HG02970 (cell line): ENCODE data around the gene RARA.
"Not testable (repeated sequence)": the region's sequence is repeated elsewhere in the genome, so short reads cannot be mapped to it uniquely, and the experiment has no call there.

Experiments used
- ATAC-seq: cut with Tn5 transposase; IDR thresholded peaks from one replicate; pipeline ENCODE4 v1.9.1; 2021; ENCODE audit warnings: mild to moderate bottlenecking, moderate library complexity, moderate number of reproducible peaks; ENCODE audit not compliant: unreplicated experiment, low FRiP score

The RARA gene

DNA sequence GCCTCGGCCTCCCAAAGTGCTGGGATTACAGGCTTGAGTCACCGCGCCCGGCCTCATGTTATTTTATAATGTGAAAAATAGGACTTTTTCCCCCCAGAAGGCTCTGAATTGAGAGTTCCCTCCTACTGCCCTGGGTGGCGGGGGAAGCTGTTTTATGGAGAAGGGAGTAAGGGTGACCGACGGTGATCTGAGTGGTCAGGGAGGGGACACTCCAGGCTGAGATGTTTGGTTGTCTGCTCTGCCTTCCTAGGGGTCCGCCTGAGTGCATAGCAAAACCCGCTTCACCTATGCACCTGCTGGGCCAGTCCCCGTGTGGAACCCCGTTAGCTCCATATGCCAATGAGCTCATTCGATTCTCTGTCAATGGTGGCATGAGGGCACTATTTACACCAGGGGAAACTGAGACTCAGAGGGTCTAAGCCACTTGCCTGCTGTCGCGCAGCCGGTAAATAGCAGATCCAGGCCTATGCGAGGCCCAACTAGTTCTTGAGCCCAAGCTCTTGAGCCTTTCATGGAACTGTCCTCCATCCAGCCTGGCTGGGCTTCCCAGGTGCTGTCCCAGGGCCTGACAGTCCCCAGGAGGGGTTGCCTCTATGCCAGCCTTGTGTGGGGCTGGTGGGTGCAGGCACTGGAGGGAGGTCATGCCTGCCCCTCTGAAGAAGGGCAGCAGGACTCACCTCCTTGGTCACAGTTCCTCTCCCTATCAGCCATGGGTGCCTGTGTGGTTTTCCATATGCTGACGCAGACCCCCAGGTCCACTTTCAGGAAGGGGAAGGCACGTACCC lies 57.3 kb downstream of the RARA start:
- no peak for ATAC-seq

DNA sequence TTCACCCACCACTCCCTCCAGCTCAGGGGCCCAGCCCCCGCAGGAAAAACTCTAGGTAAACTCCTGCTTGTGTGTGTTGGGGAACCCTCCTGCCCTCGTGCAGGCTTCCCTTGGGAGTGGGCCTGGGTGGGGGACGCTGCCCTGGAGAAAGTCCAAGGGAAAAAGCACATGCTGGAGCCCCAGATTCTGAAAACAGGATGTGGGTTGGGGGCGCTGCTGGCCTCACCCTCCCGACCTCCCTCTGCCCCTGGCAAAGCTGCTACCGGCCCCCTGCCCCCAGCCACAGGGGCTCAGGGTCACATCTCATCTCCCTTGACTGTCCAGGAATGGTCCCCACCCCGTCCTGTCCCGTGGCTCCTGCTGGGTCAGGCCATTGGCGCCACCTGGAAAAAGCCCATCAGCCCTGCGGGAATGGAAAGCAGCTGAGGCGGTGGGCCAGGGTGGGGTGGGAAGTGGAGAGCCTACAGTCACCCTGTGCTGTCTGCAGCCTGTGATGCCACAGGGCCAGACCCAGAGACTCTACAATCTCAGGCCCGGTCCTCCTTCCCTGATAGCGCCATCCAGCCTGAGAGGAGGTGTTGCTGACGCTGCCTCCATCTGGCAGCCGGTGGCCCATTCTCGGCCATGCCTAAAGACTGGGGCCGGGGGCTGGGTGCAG lies 58.0 kb downstream of the RARA start:
- no peak for ATAC-seq

DNA sequence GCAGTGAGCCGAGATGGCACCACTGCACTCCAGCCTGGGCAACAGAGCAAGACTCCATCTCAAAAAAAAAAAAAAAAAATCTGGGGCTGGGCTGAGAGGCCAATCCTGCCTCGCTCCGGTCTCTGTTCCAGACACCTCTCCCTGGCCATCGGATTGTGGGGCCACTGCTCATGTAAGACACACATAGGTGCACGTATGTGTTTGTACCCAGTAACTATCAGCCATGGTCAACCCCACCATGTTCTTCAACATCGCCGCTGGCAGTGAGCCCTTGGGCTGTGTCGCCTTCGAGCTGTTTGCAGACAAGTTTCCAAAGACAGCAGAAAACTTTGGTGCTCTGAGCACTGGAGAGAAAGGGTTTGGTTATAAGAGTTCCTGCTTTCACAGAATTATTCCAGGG lies 58.7 kb downstream of the RARA start:
- ATAC-seq, result not testable (repeated sequence)

DNA sequence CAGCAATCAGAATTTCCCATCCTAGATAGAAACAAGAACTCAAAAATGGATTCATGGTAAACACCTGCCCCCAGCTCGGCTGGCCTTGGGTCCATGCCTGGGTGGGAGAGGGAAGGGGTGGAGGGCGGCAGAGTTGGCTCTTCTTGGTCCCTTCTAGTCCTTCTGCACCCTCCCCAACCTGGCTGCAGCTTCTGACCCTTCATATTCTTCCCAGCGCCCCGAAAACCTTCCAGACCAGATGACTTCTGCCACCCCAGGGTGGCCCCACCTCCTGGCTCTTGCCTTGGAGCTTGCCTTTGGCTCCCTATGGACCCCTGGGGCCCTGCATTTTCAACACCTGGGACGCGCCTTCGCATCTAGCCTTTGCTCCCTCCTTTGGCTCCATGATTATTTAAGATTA lies 60.9 kb downstream of the RARA start:
- no peak for ATAC-seq

DNA sequence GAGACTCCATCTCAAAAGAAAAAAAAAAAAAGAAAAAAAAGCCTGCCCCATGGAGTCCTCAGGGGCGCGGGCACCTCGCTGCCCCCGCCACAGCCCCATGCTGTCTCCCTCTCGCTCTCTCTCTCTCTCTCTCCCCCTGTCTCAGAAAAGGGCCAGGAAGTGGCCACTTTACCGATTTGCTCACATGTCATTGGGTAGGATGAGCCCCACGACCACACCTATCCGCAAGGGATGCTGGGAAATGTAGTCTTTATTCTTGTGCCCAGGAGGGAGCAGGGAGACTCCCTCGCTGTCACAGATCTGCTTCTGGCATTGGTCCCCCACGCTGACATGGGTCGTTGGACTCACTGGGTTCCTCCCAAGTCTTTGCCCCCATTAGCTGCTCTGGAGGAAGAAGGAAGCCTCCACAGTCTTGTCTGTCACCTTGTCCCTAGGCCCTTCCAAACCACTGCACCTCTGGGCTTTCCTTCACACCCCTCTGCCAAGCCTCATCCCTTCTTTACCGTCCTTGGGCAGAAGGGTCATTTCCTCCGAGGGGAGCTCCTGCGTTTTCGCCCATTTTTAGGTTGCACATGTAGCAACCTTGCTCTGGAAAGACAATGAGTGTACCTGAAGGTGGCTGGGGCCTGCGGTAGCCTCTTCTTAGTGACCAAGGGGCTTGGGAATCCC lies 62.4 kb downstream of the RARA start:
- ATAC-seq, result no peak

DNA sequence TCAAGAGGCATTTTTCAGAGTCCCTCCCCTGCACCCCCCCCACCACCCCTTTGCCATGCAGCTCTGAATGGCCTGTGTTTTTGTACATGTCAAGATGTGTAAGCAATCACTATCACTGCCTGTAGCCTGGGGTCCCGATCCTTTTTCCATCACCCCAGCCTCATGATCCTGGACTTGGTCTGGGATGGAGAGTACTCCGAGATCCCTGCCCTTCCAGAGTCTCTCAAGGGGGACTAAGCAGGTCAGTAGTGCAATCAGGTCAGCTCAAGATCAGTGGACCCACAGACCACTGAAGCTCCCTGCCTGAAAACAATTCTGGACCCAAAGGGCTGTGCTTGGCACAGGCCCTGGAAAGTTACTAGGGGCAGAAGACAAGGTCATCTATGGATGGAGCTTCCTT lies 63.1 kb downstream of the RARA start:
- no peak for ATAC-seq

DNA sequence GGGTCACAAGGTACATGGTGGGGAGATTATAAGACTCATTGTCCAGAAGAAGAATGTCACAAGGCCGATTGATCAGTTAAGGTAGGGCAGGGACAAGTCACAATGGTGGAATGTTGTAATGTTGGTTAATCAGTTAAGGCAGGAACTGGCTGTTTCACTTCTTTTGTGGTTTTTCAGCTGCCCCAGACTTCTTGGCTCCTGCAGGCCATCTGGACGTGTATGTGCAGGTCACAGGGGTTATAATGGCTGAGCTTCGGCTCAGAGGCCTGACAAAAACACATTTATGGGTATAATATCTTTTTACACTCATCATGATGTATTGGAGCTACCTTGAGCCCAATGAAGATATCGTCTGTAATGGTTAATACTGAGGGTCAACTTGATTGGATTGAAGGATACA lies 63.7 kb downstream of the RARA start:
- ATAC-seq, result not testable (repeated sequence)

DNA sequence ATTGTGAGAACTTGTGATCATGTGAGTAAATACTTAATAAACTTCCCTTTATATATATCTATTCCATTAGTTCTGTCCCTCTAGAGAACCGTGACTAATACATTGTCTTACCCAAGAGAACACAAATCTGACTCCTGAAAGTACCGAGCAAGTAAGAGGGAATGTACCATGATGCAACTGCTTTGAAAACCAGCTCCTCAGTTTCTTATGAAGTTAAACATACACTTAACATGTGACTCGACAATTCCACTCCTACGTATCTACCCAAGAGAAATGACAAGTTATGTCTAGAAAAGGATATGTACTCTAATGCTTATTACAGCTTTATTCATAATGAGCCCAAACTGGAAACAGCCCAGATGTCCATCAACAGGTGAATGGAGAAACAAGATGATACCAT lies 64.3 kb downstream of the RARA start:
- no peak for ATAC-seq

DNA sequence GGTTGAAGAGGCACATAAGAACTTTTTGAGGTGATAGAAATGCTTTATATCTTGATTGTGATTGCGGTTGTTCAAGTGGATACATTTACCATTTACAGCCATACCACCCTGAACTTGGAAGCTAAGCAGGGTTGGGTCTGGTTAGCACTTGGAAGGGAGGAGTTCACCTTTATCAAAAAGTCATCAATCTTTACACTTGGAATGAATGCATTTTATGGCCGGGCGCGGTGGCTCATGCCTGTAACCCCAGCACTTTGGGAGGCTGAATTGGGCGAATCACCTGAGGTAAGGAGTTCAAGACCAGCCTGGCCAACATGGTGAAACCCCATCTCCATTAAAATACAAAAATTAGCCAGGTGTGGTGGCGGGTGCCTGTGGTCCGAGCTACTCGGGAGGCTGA lies 65.0 kb downstream of the RARA start:
- ATAC-seq, result no peak

DNA sequence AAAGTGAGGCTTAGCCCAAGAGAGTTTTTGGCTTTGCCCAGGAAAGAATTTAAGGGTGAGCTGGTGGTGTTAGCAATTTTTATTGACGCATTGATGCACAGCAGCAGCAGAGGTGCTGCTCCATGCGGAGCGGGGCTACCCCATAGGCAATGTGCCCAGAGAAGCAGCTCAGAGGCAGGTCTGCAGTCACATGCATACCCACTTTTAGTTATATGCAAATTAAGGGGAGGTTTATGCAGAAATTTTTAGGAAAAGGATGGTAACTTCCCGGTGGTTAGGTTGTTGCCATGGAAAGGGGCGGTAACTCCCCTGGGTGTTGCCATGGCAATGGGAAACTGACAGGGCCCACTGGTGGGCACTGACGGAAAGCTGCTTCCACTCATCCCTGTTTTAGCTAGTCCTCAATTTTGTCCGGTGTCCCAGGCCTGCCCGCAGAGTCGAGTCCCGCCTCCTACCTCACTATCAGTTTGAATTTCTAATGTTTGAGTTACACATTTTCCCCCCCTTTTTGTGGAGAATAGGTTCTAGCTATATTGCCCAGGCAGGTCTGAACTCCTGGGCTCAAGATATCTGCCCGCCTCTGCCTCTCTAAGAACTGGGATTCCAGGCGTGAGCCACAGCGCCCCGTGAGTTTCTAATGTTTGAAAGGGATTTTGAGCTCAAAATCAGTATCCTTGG lies 66.0 kb downstream of the RARA start:
- ATAC-seq, result no peak

DNA sequence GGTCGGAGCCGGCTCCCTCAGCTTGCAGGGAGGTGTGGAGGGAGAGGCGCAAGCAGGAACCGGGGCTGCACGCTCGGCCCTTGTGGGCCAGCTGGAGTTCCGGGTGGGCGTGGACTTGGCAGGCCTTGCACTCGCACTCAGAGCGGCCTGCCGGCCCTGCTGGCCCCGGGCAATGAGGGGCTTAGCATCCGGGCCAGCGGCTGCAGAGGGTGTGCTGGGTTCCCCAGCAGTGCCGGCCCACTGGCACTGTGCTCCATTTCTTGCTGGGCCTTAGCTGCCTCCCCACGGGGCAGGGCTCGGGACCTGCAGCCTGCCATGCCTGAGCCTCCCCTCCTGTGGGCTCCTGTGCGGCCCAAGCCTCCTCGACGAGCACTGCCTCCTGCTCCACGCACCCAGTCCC lies 66.8 kb downstream of the RARA start:
- not testable (repeated sequence) for ATAC-seq

DNA sequence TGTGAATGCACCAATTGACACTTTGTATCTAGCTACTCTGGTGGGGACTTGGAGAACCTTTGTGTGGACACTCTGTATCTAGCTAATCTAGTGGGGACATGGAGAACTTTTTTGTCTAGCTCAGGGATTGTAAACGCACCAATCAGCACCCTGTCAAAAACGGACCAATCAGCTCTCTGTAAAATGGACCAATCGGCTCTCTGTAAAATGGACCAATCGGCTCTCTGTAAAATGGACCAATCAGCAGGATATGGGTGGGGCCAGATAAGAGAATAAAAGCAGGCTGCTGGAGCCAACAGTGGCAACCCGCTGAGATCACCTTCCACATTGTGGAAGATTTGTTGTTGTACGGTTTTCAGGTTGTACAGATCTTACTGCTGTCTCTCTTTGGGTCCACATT lies 67.6 kb downstream of the RARA start:
- not testable (repeated sequence) for ATAC-seq

DNA sequence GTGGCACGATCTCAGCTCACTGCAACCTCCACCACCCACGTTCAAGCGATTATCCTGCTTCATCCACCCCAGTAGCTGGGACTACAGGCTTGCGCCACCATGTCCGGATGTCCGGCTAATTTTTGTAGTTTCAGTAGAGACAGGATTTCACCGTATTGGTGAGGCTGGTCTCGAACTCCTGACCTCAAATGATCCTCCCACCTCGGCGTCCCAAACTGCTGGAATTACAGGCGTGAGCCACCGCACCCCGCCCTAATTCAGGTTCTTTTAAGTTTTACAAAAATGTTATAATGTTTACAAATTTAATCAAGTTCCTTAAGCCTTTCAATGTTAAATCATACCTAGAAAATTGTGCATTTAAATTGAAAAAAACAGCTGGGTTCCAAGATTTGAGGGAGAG lies 68.9 kb downstream of the RARA start:
- ATAC-seq, result no peak

DNA sequence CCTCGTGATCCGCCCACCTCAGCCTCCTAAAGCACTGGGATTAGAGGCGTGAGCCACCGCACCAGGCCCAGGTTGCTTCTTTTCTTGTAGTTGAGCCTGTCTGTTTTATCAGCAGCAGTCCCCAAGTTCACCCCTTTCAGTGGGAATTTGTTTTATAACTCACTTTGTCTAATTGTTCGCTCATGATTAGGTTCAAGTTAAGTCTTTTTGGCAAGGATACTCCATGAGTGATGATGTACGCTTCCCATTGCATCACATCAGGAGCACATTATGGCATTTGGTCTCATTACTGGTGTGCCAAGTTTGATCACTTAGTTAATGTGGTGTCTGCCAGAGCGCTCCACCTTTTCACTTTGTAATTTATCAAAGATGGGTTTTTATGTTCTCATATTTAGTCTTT lies 70.0 kb downstream of the RARA start:
- no peak for ATAC-seq

DNA sequence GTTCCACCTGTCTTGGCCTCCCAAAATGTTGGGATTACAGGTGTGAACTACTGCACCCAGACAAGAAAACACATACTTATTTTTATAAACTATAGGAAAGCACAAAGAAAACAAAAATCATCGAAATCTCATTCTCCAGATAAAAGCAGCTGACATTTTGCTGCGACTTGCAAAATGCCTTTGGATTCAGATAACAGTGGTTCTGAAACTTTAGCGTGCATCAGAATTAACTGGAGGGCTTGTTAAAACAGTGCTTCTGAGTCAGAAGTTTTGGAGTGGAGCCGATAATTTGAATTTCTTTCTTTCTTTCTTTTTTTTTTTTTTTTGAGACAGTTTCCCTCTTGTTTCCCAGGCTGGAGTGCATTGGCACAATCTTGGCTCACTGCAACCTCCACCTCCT lies 73.3 kb downstream of the RARA start:
- no peak for ATAC-seq

DNA sequence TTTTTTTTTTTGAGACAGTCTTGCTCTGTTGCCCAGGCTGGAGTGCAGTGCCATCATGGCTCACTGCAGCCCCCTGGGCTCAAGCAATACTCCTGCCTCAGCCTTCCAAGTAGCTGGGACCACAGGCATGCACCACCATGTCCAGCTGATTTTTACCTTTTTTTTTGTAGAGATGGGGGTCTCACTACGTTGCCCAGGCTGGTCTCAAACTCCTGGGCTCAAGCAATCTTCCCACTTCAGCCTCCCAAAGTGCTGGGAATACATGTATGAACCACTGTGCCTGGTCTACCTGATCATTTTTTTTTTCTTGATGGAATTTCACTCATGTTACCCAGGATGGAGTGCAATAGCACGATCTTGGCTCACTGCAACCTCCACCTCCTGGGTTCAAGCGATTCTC lies 77.6 kb downstream of the RARA start:
- not testable (repeated sequence) for ATAC-seq

DNA sequence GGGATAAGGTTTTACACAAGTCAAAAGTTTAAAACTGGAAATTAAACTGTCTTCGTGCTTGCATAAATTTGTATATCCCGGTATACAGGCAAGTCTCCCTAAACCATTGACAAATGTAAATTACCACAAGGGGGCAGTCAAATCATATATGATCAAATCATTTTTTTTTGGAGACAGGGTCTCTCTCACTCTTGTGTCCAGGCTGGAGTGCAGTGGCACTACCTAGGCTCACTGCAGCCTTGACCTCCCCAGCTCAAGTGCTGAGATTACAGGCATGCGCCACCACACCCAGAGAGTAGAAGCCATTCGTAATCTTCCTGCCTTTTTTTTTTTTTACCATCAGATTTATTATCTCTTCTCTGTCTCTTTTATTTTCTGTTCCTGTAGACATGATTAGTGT lies 90.2 kb downstream of the RARA start:
- ATAC-seq, result no peak

DNA sequence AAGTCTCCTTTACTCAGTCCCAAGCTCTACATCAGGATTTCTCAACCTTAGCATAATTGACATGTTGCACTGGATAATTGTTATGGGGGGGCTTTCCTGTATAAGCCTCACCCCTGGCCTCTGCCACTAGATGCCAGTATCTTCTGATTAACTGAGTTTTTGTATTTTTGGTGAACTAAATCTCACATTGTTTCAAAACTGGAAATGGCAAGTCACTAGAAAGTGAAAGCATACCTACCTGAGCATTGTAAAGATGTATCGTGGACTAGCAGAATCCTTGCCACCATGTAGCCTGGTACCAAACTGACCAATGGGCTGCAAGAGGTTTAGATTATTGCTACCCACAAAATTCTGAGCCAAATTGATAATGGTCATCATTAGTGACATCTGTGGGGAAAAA lies 93.7 kb downstream of the RARA start:
- ATAC-seq, result no peak

DNA sequence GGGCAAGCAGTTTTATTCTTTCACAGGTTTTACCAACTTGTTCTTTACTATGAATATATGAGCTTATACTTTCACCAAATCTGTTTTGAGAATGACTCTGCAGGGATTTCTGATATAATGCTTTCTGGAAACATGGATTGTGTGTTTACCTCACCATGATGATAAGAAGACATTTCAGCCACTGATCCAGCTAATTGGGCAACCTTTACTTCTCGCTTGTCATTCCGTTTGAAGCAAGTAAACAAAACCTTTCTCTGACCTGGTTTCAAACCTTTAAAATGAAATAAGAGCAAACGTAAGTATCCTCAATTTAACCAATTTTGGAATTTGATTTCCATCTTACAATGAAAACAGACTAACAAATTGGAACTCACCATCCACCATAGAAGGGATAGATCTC lies 95.0 kb downstream of the RARA start:
- ATAC-seq, result no peak
